GM18502 (cell line): Measurements from ENCODE around the gene THY1.

ENCODE experiments used
- ATAC-seq: cut with Tn5 transposase; IDR thresholded peaks from one replicate; pipeline ENCODE4 v1.9.1; 2021; ENCODE audit warnings: mild to moderate bottlenecking; ENCODE audit not compliant: unreplicated experiment, poor library complexity

THY1 gene

GRCh38 chr11:119372260-119373058, 50.5 kb downstream of the THY1 start:
- no peak for ATAC-seq

GRCh38 chr11:119371778-119372182, 51.2 kb downstream of the THY1 start:
- ATAC-seq = no peak

GRCh38 chr11:119371067-119371601, 51.8 kb downstream of the THY1 start:
- ATAC-seq = no peak

- no peak for ATAC-seq
These were observed 52.4 kb downstream of the THY1 start for GRCh38 chr11:119370486-119371046.

GRCh38 chr11:119369132-119369925, 53.6 kb downstream of the THY1 start:
- ATAC-seq = no peak

GRCh38 chr11:119368121-119369034, 54.6 kb downstream of the THY1 start:
- ATAC-seq = no peak

- ATAC-seq = no peak
These were observed 55.3 kb downstream of the THY1 start for GRCh38 chr11:119367661-119368120.
